GM12878 (cell line): ENCODE results near the gene ANK2. TPM values are rescaled to one million over a fixed set of nuclear protein-coding genes. Genes with fewer than 3 reads are reported as not detected.

Source experiments
- ATAC-seq: fragments of 200-7000 bp; cut with Tn5 transposase; 3 replicates; pipeline ENCODE4 v1.9.1; 2020; ENCODE audit warnings: mild to moderate bottlenecking, moderate library complexity
- BruUV-seq: library from RNA; stranded (reverse); fragments of 400-500 nt; replicated peaks from 2 replicates; lab custom pipeline; 2021; lab: Mats Ljungman, UMichigan
- CTCF ChIA-PET: fragments of 300-600 bp; sonication (Branson Sonifier 250); formaldehyde crosslinking; extraction: SDS; loops from one replicate; lab custom pipeline; 2021; ENCODE audit warnings: inconsistent platforms; lab: Yijun Ruan, JAX
- POLR2A ChIA-PET: fragments of 350-600 bp; formaldehyde crosslinking; extraction: SDS; loops from one replicate; lab custom pipeline; 2021; ENCODE audit warnings: inconsistent platforms; lab: Charles Lee
- RAD21 ChIA-PET: fragments of 300-600 bp; sonication (Branson Sonifier 250); formaldehyde crosslinking; loops from one replicate; lab custom pipeline; 2023; ENCODE audit warnings: antibody characterized with exemption; ENCODE audit not compliant: unreplicated experiment; lab: Charles Lee
- SMC1A ChIA-PET: fragments of 300-600 bp; sonication (Branson Sonifier 250); formaldehyde crosslinking; loops from one replicate; lab custom pipeline; 2023; ENCODE audit not compliant: unreplicated experiment, uncharacterized antibody; lab: Charles Lee
- DNase-seq: peaks from one replicate; pipeline ENCODE4 v3.0.0-alpha.2; 2011; ENCODE audit warnings: low read depth, low spot score
- FAIRE-seq: peaks from 3 replicates; lab custom pipeline; 2011; peaks lifted over from hg19 to GRCh38; lab: Jason Lieb, UNC
- H2AFZ ChIP-seq: 2 replicates; pipeline ENCODE4 v1.6.0; 2011; ENCODE audit warnings: low read depth, low read length, control low read depth; ENCODE audit not compliant: control insufficient read depth
- H3K27ac ChIP-seq: 2 replicates; pipeline ENCODE4 v1.5.1; 2011; ENCODE audit warnings: control low read depth; ENCODE audit not compliant: control insufficient read depth, insufficient read depth
- H3K27me3 ChIP-seq, 2 experiments: replicated peaks in 1 of 2; 2 replicates each; pipeline versions ENCODE4 v1.6.0 to v1.6.1; 2011; ENCODE audit warnings: low read length in 1 of 2; ENCODE audit not compliant: control insufficient read depth in 2 of 2, insufficient read depth in 2 of 2
- H3K36me3 ChIP-seq, 2 experiments: 2 replicates each; pipeline ENCODE4 v1.5.1; 2011; ENCODE audit warnings: low read length in 1 of 2; ENCODE audit not compliant: control insufficient read depth in 2 of 2, insufficient read depth in 2 of 2
- H3K4me1 ChIP-seq: 2 replicates; pipeline ENCODE4 v1.6.1; 2011; ENCODE audit warnings: mild to moderate bottlenecking, low read length, moderate library complexity, mixed read lengths; ENCODE audit not compliant: control insufficient read depth, insufficient read depth
- H3K4me2 ChIP-seq: 2 replicates; pipeline ENCODE4 v1.6.0; 2011; ENCODE audit warnings: control low read depth; ENCODE audit not compliant: control insufficient read depth, insufficient read depth
- H3K4me3 ChIP-seq: fragments of 200-600 bp; sonication (generic); 2 replicates; pipeline ENCODE4 v1.5.1; 2016
- H3K79me2 ChIP-seq: 2 replicates; pipeline ENCODE4 v1.6.0; 2011; ENCODE audit warnings: low read length; ENCODE audit not compliant: control insufficient read depth, insufficient read depth
- H3K9ac ChIP-seq: 2 replicates; pipeline ENCODE4 v1.8.0; 2011; ENCODE audit warnings: low read length, control low read depth, mixed read lengths; ENCODE audit not compliant: control insufficient read depth, insufficient read depth
- H3K9me3 ChIP-seq: replicated peaks from 3 replicates; pipeline ENCODE4 v1.5.1; 2011; ENCODE audit warnings: mild to moderate bottlenecking, low read length; ENCODE audit not compliant: control insufficient read depth, insufficient read depth
- H4K20me1 ChIP-seq: 2 replicates; pipeline ENCODE4 v1.6.0; 2011; ENCODE audit not compliant: control insufficient read depth, insufficient read depth
- CEBPB ChIP-seq, 2 experiments: fragments of 150-350 bp in 1 of 2; IDR thresholded peaks; 2 replicates each; pipeline ENCODE4 v1.6.1; 2012 to 2014; ENCODE audit warnings: low read depth in 2 of 2, low read length in 2 of 2, borderline replicate concordance in 1 of 2, inconsistent platforms in 1 of 2
- CHD4 ChIP-seq: fragments of 200-600 bp; sonication (generic); IDR thresholded peaks from 2 replicates; pipeline ENCODE4 v1.6.1; 2016; ENCODE audit warnings: mild to moderate bottlenecking
- EP300 ChIP-seq, 2 experiments: fragments of 150-350 bp in 1 of 2; IDR thresholded peaks; 2 replicates each; pipeline ENCODE4 v1.6.1; 2011 to 2012; ENCODE audit warnings: low read depth in 2 of 2, low read length in 2 of 2, borderline replicate concordance in 1 of 2, improper control_type of control experiment in 1 of 2, inconsistent platforms in 1 of 2; ENCODE audit not compliant: control insufficient read depth in 1 of 2
- HDGF ChIP-seq: fragments of 450-650 bp; IDR thresholded peaks from 2 replicates; pipeline ENCODE4 v1.6.1; 2016; ENCODE audit warnings: antibody characterized with exemption
- IRF4 ChIP-seq: IDR thresholded peaks from 2 replicates; pipeline ENCODE4 v1.6.1; 2011; ENCODE audit warnings: low read depth, low read length
- JUNB ChIP-seq: IDR thresholded peaks from 2 replicates; pipeline ENCODE4 v1.6.1; 2016; ENCODE audit warnings: antibody characterized with exemption, mild to moderate bottlenecking
- NFIC ChIP-seq: IDR thresholded peaks from 2 replicates; pipeline ENCODE4 v1.6.1; 2012; ENCODE audit warnings: low read depth, mild to moderate bottlenecking, inconsistent platforms, low read length, moderate library complexity
- SREBF2 ChIP-seq: IDR thresholded peaks from 2 replicates; pipeline ENCODE4 v1.6.1; 2012; ENCODE audit warnings: mild to moderate bottlenecking, low read length
- WGBS: methylation state at CpG from one replicate; pipeline ENCODE4 v1.1.6; 2016; ENCODE audit warnings: low lambda C conversion rate; ENCODE audit not compliant: insufficient replicate concordance, insufficient coverage; ENCODE audit errors: missing lambda C conversion rate; 5-methylcytosine and 5-hydroxymethylcytosine counted together
- in situ Hi-C: fragments of 300-500 bp; cut with MboI; formaldehyde crosslinking; loops from 9 replicates; pipeline ENCODE4 v1.14.3; 2018; ENCODE audit warnings: mixed read lengths
- intact Hi-C: fragments of 100-400 bp; cut with micrococcal nuclease; formaldehyde crosslinking; loops from one replicate; pipeline ENCODE4 v1.14.2; 2022; ENCODE audit not compliant: unreplicated experiment
- polyA plus RNA-seq, 11 experiments: library from polyadenylated mRNA; depleted of rRNA in 4 of 11; unstranded in 6 of 11; stranded (reverse) in 5 of 11; fragments of >200 nt; fragmentation: Nextera tagmentation in 4 of 11; fragmentation: Illumina TruSeq in 1 of 11; extraction: Ambion mirVana in 4 of 11; extraction: Trizol in 1 of 11; gene quantifications; 1 replicate in 1 of 11; 2 replicates in 10 of 11; pipeline versions ENCODE4 v1.2.1 to v1.2.3, GENCODE V29; 2011 to 2016; ENCODE audit warnings: inconsistent platforms in 2 of 11, missing spikeins in 2 of 11, low read depth in 1 of 11
- total RNA-seq, 4 experiments: library from RNA; depleted of rRNA in 3 of 4; stranded (reverse); fragments of >200 nt in 3 of 4; fragmentation: Illumina TruSeq in 1 of 4; extraction: Trizol in 1 of 4; gene quantifications; 2 replicates each; pipeline versions ENCODE4 v1.2.1 to v1.2.3, GENCODE V29; 2013 to 2021
- TF ChIP-seq, protein P1 (sequence below): fragments of 450-650 bp; IDR thresholded peaks from 2 replicates; pipeline ENCODE4 v1.6.1; 2017; ENCODE audit warnings: low read depth, mild to moderate bottlenecking, moderate library complexity

Gene ANK2
- total and polyA plus RNA-seq, 10 of the 15 experiments (the other 5 are each of a cell fraction or from before 2014, with no cell fraction given), result 1.6 to 13.0 (median 4.1) TPM

DNA sequence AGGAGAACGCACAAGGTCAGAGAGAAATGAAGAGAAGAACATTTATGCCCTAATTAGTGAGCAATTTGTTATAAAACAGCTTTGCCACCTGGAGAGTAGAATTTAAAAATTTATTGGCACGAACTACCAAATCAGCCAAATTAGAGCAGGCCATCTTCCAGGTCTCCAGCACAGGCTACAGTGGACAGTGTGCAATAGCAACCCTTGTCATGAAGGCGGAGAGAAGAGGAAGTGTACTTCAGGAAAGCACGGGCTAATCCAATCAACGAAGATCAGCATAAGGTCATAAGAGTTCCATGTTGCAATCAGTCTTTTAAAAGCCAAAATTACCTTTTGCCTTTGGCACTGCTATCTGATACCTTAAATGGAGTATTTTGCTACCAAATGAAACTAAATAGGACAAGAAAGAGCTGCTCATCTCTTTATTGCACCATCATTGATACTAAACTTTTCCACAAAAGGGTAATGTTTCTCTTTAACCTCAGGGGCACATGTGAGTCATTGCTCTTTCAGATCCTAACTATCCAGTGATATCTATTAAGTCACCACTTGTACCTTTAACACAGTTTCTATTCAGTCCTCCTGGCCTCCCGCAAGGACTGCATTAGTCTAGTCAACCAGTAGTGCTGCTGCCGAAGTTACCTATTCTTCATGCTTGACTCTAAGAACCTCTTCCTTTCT, 19.9 kb downstream of the ANK2 start:
- ChIA-PET CTCF (no interaction called here), RAD21 (no interaction called here), POLR2A (no interaction called here), SMC1A (interaction anchor here (0.8 kb wide), 1 partner anchor 17 kb away, joined by 3 read pairs; no protein-coding TSS in a partner anchor)
- Histone ChIP-seq H3K4me3 (no peak overlapping the region), H3K79me2 (no peaks in the 10 kb centered on the region), H3K4me1 (no peaks in the 10 kb centered on the region), H4K20me1 (no peaks in the 10 kb centered on the region), H2AFZ (no peak overlapping the region), H3K36me3 (no peaks in the 10 kb centered on the region), H3K9me3 (no peaks in the 10 kb centered on the region), H3K27me3 (no peaks in the 10 kb centered on the region), H3K4me2 (no peak overlapping the region), H3K27ac (no peak overlapping the region), H3K9ac (no peak overlapping the region)
- no peak for ATAC-seq
- TF ChIP-seq CEBPB (IDR thresholded peaks at IDR 0.05; ENCODE audit: borderline replicate concordance in 1 of 2, low read depth in 2 of 2, low read length in 2 of 2) (no peak), HDGF (no peak), CHD4 (no peak), JUNB (no peak), SREBF2 (no peak), EP300 (IDR thresholded peaks at IDR 0.05; ENCODE audit: borderline replicate concordance in 1 of 2, control insufficient read depth in 1 of 2, low read depth in 2 of 2, low read length in 2 of 2) (no peak), IRF4 (no peak), NFIC (no peak)
- TF ChIP-seq, protein P1, sequence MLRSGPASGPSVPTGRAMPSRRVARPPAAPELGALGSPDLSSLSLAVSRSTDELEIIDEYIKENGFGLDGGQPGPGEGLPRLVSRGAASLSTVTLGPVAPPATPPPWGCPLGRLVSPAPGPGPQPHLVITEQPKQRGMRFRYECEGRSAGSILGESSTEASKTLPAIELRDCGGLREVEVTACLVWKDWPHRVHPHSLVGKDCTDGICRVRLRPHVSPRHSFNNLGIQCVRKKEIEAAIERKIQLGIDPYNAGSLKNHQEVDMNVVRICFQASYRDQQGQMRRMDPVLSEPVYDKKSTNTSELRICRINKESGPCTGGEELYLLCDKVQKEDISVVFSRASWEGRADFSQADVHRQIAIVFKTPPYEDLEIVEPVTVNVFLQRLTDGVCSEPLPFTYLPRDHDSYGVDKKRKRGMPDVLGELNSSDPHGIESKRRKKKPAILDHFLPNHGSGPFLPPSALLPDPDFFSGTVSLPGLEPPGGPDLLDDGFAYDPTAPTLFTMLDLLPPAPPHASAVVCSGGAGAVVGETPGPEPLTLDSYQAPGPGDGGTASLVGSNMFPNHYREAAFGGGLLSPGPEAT, result no peak
- no peak for FAIRE-seq
- BruUV-seq, result no TSS peak
- no peak for DNase-seq
- in situ Hi-C loops (no loop called here), intact Hi-C loops (no loop called here)
- 81% methylated on average over 7 of the region's 7 CpGs for WGBS
